GM20431 (cell line): Measurements from ENCODE around the gene COL2A1.

Source experiments
- in situ Hi-C: fragments of 300-500 bp; cut with MseI, MboI; formaldehyde crosslinking; loops from one replicate; pipeline ENCODE4 v1.15.0; 2020; ENCODE audit warnings: low sequenced_read_pairs; ENCODE audit not compliant: unreplicated experiment

COL2A1 gene

DNA sequence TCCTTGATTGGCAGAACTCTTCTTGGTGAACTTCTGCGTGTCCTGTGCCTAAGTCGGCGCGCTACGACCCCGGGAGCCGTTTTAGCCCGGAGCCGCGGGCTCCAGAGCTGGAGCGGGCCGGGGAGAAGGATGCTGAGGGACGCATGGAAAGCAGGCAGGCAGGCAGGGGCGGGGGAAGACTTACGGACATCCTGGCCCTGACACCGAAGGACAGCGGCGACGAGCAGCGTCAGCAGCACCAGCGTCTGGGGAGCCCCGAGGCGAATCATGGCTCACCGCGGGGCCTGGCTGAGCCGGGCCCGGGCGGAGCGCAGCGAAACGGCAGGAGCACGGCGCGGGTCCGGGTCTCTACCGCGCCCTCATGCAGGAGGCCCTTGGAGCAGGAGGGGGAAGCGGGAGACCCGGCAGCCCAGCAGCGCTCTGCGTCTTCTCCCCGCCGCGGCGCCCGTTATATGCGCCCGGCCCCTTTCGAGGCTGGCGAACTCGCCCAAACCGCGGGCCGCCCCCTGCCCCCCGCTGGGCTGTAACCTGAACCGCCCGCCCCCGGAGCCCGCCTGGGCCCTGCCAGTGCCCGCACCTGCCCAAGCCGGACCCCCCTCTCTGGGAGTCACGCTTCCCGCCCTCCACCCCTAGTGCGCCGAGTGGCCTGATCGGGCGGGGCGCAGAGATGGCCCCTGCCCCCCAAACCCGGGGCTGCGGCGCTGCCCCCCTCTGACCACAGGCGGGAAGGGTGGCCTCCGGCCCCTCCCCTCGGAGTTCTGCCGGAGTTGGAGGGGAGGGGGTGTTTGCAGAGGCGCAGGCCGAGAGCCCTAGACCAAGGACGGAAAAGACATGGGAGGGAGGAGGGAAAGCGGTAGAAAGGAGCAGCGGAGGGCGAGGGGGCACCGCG, at the start of gene COL2A1:
Gene COL2A1, minus strand, starts transcription at position 424 of the 889 bp plus-strand sequence. Its CDS starts 155 bp downstream, at position 269.
- in situ Hi-C loops: no loop called here

DNA sequence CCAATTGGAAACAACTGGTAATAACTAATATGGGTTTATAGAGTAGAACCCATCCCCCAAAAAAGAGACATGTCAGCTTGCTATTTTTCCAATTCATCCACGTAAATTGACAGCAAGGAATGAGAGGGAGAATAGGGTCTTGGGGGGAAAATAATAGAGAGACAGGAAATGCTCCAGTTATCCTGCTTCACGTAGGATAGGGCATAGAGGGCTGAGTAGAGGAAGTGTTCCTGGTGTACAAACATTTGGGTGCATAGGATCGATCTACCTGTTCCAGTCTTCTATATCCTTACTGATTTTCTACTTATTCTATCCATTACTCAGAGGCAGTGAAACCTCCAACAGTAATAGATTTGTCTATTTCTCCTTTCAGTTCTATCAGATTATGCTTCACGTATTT, 49.6 kb upstream of the COL2A1 start:
- in situ Hi-C loops: no loop called here

DNA sequence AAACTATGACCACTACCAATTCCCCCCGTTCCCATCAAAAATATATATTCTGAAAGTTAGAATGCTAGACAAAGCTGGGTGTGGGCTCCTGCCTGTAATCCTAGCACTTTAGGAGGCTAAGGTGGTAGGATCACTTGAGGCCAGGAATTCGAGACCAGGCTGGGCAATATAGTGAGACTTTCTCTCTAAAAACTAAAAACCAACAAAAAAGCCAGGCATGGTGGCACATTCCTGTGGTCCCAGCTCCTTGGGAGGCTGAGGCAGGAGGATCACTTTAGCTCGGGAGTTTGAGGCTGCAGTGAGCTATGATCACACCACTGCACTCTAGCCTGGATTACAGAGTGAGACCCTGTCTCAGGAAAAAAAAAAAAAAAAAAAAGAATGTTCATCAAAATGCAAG, 48.8 kb upstream of the COL2A1 start:
- in situ Hi-C loops: no loop called here

DNA sequence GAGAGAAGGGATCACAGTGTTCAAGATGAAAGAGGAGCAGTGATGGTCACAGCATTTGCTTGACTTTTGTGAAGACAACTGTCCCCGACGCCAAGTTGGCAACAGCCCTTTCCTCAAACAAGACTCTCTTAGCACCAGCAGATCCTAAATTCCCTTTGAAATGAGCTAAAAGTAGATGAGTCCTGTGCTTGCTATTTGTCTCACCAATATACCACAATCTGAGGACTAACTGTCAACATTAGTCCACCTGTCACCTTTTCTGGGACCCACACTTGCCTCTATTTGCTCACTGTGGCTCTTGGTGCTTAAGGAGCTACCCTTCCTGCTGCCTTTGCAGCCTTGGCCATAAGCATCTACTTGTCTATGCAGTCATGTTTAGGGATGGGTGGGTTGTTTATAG, 47.4 kb upstream of the COL2A1 start:
- in situ Hi-C loops: no loop called here

DNA sequence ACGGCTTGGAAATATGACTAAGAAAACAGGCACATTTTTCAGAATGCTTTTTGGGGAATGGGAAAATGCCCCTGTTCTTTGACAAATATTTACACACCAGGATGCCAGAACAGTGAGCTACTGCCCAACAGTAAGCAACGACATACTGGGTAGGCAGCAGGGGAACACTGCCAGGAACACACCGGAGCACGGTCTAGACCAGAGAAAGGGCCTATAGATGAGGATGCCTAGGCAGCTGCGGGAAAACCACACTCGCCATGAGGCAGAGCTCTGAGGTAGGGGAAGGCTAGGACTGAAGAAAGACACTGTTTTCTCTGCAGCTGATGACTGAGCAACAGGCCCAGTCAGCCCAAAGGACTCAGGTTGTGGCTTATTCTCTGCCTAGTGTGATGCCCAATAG, 45.9 kb upstream of the COL2A1 start:
- in situ Hi-C loops: no loop called here

DNA sequence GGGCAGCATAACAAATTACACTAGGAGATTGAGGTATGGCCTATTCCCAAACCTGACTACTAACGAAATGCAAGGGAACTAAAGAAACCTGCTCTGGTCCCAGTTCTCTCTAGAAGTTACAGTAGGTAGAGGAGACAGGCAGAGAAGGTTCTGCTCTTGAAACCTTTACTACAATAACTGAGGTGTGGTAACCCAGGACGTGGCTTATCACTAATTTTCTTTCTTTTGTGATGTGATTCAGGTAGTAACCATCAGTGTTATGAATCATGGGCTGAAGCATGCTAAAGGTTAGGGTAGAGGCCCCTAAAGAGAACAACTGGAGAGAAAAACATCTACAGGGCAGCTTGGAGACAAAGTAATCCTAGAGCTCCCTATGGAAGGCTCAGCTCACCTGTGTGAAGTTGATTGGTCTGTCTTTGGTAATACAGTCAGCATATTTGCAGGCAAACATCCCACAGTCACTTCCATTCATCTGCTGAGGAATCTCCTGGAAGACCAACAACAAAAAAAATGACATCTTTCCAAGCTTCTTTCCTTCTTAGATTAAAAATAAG, 41.8 kb upstream of the COL2A1 start:
- in situ Hi-C loops: no loop called here

DNA sequence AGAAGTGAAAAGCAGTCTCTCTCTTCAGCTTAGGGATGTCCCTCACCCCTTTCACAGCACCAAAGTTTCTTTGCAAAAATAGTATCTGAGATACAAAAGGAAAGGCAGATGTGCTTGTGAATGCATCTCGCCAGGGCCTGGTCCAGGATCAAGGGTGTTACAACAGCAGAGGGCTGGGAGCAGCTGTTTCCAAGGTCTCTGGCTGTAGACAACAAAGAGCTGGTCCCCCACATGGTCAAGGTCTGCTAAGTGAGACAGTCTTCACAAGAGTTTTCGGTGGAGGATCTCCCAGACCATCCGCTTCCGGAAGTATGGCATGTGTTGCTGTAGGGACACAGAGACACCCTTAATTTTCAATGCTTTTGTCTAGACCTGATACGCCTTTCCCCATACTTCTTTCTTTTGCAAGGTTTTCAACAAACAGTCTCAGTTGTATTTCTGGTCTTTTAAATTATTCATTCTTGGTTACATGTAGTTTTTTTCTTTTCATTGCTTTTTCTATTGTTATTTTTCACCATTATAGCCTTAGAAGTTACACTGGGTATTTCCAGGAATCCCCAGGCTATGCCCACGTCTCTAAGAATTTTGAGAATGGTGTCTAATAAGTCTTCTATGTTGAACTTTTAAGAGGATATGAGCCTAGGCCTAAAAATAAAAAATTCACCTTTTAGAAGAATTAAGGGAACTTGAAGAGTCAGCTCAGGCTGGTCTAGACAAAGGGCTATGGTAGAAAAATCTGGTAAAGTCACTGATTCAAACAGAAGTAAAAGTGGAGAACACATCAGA, 41.0 kb upstream of the COL2A1 start:
- in situ Hi-C loops: no loop called here

DNA sequence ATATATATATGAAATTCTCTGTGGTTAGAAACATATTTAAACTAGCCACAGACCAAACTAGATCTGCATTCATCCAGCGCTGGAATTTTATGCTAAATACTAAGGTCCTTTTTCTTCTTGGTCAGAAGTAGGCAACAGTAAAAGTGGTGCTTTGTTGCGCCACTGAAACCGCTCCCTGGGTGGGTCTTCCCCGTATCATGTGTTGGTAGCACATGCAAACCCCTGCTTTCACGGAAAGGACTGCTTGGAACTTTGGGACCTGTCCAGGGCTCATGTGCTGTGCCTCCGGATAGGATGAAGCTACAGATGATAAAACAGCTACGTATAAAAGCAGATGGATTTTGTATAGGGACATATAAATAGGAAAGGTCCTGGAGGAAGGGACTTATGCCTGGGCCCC, 40.1 kb upstream of the COL2A1 start:
- in situ Hi-C loops: no loop called here

DNA sequence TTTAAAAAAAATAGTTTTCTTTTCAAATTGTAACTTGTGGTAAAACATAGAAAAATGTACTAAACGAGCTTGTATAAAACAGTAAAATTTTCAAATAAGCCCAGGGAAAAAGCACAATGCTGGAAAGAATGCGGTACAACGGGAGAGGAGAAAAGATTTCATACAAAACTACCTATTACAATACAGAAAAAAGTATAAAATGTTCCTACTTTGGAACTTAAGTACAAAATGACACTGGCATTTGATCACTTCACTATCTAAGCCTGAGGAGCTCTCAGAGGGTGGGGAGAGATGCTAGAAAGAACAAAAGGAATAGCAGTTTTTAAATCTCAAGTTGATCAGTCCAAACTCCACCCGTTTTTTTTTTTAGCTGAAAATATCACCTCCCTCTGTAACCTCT, 39.5 kb upstream of the COL2A1 start:
- in situ Hi-C loops: no loop called here

DNA sequence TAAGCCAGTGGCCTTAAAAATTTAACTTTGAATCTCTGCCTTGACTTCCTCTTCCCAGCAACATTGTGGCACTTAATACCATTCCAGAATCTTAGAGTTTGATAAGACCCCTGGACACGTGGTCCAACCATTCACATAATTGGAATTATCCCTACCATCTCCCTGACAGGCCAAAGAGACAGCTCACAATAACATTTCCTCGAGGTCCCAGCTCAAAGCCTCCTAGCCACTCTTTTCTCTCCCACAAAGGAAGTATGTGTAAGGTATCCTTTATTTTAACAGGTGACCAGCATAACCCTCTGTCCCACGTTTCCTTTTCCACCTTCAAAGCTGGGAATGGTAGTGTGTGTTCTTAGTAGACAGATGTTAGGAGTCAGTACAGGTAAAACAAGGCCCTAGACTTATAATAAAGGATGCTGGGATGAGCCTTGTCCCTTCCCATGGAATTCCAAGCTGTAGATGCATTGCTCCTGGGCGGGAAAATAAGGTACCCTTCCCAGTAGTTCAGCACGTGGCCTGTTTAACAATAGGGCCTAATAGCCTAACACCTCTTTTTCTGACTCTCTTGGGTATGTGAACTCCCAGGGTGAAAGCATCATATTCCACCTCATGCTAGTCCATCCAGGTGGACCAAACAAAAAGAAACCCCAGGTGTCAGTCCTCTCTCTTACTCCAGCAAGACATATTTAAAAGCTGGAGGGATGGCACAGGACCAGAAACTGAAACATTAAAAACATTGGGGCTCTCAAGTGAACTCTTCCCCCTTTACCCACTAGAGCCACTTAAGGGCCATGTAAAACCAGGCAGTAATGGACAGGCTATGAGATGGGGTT, 37.5 kb upstream of the COL2A1 start:
- in situ Hi-C loops: no loop called here

DNA sequence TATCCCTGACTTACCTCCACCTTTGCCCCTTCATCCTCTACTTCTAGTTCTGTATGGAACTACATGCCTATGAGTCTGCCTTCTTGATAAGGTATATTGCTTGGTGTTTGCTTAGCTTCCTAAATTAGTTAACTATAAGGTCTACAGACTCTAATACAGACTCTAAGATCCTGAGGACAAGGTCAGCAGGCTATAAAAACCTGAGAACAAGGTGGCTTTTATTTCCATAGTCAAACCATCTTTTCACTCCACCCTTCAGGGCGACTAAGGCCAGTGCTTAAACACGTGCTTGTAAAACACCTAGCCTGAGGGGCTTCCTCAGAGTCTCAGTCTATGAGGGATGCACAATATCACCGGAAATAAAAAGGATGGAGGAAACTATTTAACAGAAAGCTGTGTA, 36.1 kb upstream of the COL2A1 start:
- in situ Hi-C loops: no loop called here

DNA sequence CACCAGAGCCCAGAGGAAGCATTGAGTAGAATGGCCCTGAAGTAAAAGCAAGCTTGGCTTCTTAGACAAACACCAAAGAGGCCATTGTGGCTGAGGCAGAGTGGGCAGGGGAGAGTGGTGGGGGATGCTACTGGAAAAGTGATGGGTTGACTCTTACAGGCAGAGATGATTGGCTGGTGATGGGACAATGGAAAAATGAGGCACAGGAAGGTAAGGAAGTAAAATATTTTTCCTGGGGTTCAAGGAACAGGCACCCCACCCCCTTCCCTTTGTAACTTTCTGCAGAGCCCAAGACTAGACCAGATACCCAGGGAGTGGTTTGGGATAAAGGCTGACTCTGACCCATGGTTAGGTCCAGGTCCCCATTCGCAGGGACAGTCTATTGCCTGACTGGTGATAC, 34.9 kb upstream of the COL2A1 start:
- in situ Hi-C loops: no loop called here

DNA sequence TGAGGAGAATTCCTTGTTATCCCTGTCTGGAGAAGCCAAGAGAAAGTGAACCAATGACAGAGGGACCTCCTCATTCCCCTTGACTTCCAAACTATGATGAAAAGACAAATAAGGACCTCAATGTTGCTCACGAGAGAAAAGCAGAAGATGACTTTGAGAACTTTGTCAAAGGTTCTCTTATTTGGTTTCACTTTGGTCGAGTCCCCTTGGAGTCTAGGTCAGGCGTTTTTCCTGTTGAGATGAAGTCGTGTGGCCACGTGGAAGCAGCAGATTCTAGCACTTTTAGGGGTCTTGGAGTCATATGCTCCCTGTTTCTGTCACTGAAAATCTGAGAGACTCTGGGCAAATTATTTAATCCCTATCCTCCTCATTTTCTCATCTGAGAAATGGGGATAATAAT, 33.8 kb upstream of the COL2A1 start:
- in situ Hi-C loops: no loop called here

DNA sequence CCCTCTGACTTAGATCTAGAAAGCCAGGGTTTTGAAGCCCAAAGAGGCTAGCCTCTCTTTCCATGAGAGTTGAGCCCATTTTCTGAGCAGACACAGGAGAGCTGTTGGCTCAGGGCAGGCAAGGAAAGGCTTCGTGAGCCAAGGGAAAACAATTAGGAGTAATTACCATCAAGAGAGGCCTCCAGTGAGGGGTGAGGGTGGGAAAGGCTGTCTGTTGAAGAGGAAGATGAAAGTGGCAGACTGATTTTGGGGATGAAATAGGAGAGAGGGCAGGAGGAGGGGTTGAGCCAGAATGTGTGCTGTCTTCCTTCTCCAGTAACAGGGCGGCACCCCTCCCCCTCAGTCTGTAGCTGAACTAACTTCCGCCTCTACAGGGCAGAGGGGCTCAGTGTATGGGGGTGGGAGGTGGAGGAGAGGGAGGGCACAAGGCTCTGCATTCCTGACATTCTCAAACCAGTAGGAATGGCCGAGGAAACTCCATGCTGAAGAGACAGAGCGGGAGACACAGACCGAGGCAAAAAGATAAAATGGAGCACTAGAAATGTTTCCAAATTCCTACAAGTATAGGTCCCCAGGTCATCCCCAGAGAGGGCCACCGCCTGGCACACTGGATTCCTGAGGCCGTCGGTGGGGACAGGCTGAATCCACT, 33.1 kb upstream of the COL2A1 start:
- in situ Hi-C loops: no loop called here

DNA sequence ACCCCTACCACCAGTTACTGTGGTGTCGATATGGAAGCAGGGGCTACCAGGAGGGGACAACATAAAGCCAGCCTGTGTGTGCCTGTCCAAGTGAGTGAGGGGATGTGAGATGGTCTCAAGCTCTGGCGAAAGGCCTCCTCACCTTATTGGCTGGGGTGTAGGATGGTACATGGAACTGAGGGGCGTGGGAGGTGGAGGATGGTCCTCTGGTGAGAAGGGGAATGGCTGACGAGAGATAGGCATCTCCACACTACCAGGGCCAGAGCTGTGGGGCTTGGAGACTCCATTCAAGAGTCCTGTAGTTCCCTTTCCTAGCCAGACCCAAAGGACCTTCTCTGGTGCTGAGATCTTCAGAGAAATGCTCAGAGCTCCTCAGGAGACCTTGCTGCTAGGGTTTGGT, 32.5 kb upstream of the COL2A1 start:
- in situ Hi-C loops: no loop called here

DNA sequence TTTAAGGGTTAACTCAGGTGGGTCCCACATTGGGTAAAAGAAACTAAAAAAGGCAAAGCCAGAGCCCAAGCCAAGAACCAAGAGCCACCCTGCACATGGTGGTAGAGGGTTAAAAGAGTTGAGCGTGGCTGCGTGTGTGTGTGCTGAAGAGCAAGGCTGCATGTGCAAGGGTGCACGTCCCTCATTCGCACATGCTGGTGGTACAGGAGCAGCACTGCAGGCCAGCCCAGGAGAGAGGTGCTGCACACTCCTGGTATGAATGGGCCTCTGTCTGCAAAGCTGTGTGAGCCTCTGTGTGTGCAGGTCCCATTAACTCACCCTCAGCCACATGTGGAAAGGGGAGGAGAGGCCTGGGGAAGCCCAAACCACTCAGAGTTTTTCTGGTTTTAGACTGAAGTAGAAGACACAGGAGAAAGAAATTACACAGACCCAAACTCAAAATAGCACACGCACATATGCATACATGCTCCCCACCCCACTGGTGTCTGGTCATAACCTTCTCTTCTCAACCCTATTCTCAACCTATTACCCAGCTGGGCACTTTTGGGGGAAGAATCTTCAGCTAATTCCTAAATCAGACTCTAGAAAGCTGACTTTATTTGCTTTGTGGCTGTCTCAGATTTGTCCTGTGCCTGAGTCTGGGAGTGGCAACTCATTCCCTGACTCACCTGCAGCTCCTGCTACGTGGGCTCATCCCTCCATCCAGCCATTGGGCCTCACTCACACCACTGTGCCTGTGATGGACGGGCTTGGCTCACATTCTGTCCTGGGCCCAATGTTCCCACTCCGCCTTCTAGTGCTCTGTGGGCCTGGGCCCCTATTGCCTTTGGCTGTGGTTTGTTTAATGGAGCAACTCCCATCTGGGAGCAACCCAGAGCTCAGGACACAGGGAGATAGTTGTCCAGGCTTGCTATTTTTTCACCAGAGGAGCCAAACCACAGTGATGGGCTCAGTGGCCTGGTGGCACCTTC, 30.8 kb upstream of the COL2A1 start:
- in situ Hi-C loops: no loop called here

DNA sequence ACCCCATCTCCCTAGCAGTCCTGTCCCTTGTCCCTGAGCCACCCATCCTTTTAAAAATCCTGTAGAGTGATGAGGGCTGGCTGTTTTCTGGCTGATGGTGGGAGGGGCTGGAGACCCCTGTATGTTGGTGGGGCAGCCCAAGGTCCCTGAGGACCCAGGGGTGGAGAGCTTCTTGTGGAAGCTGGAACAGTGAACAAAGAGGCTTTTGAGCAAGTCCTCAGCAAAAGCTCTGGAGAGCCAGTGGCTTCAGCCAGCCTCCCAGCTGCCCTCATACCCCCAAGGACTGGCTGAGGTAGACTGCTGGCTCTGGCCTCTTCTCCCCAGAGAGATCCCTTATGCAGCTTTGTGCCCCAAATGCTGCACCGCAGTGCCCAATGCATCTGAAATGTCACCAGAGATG, 29.2 kb upstream of the COL2A1 start:
- in situ Hi-C loops: no loop called here

DNA sequence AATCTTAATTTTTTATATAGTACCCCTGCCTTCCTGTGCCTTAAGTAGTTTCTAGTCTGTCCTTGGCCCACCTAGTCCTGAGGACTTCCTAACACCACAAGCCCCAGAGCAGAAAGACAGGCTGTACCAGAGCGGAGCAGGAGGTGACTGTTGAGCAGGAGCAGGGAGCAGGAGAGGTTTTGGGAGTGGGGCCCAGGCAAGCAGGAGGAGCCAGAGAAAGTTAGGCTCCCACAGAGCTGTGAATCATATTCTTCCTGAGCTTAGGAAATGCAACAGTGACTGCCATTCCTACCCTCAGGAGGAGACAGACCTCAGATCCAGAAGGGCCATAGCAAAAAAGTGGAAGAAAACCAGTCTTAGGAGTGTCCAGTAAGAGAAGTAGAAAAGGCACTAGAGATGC, 28.3 kb upstream of the COL2A1 start:
- in situ Hi-C loops: no loop called here
